Renal cortex interstitium (tissue), 15 donors: ENCODE data around the gene SCMH1. TPM values are rescaled to one million over a fixed set of nuclear protein-coding genes. Genes with fewer than 3 reads are reported as not detected.

Experiments
- DNase-seq, 11 donors: peaks; one replicate each; pipeline ENCODE4 v3.0.0-alpha.2; 2013; ENCODE audit warnings: low read depth in 9 of 11, low spot score in 4 of 11; ENCODE audit errors: extremely low read depth in 1 of 11
- long read RNA-seq, 16 experiments: transcript quantifications; one replicate each; lab custom pipeline, GENCODE V29; 2026
- polyA plus RNA-seq, 3 donors: library from polyadenylated mRNA; unstranded; fragments of 120-200 nt; gene quantifications; one replicate each; pipeline ENCODE4 v1.2.1, GENCODE V29; 2013; ENCODE audit not compliant: insufficient read length in 3 of 3

The SCMH1 gene
- 10 to 100 TPM; 34.2 to 45.3 (median 42.4) TPM for polyA plus RNA-seq
- long read RNA-seq, donor 1 = 0 reads
- long read RNA-seq, donor 2 = 0 reads
- long read RNA-seq, donor 3 = 0 reads
- long read RNA-seq, donor 4 = 0 reads
- long read RNA-seq, donor 5 = 0 reads
- long read RNA-seq, donor 6 = 0 reads
- long read RNA-seq, donor 7, partial matches to known transcripts = 12 of 12 reads
- long read RNA-seq, donor 7, other reads (novel, unspliced or antisense) = 0 of 12 reads
- long read RNA-seq, donor 8, partial matches to known transcripts = 0 of 1 reads
- long read RNA-seq, donor 8, other reads (novel, unspliced or antisense) = 0 of 1 reads
- long read RNA-seq, donor 9, partial matches to known transcripts = 0 of 1 reads
- long read RNA-seq, donor 9, other reads (novel, unspliced or antisense) = 0 of 1 reads
- long read RNA-seq, donor 10, partial matches to known transcripts = 0 of 1 reads
- long read RNA-seq, donor 10, other reads (novel, unspliced or antisense) = 0 of 1 reads
- long read RNA-seq, donor 11 = 0 reads
- long read RNA-seq, donor 12, partial matches to known transcripts = 0 of 1 reads
- long read RNA-seq, donor 12, other reads (novel, unspliced or antisense) = 0 of 1 reads
- long read RNA-seq, donor 13, partial matches to known transcripts = 5 of 6 reads
- long read RNA-seq, donor 13, other reads (novel, unspliced or antisense) = 0 of 6 reads
- long read RNA-seq, donor 14 = 0 reads
- long read RNA-seq, donor 15 = 0 reads
- long read RNA-seq, donor 16, partial matches to known transcripts = 5 of 6 reads
- long read RNA-seq, donor 16, other reads (novel, unspliced or antisense) = 0 of 6 reads

GRCh38 chr1:41241749-41242341, at the start of gene SCMH1:
Gene SCMH1, minus strand, starts transcription at chr1:41242306. Its CDS starts 56,173 bp downstream, at chr1:41186133.
- peak in 7 of 11 donors; percentile 19 to 50 (median 47) for DNase-seq

- DNase-seq = no peak
These were observed 49.1 kb upstream of the SCMH1 start for GRCh38 chr1:41291195-41291594.

- DNase-seq = no peak
These were observed 47.1 kb upstream of the SCMH1 start for GRCh38 chr1:41289196-41289595.

- no peak for DNase-seq
These were observed 44.9 kb upstream of the SCMH1 start for GRCh38 chr1:41286992-41287391.

GRCh38 chr1:41286486-41286885, 44.4 kb upstream of the SCMH1 start:
- DNase-seq = peak in 2 of 11 donors; percentile 14 to 25

- DNase-seq = no peak
These were observed 43.7 kb upstream of the SCMH1 start for GRCh38 chr1:41285818-41286217.

GRCh38 chr1:41284121-41284520, 42.0 kb upstream of the SCMH1 start:
- no peak for DNase-seq

- DNase-seq = peak in 1 of 11 donors; percentile 28
These were observed 40.7 kb upstream of the SCMH1 start for GRCh38 chr1:41282679-41283317.

GRCh38 chr1:41281334-41281733, 39.2 kb upstream of the SCMH1 start:
- no peak for DNase-seq

GRCh38 chr1:41280202-41281032, 38.3 kb upstream of the SCMH1 start:
- DNase-seq = no peak

GRCh38 chr1:41278076-41278475, 36.0 kb upstream of the SCMH1 start:
- no peak for DNase-seq

- peak in 5 of 11 donors; percentile 26 to 41 (median 34) for DNase-seq
These were observed 35.4 kb upstream of the SCMH1 start for GRCh38 chr1:41277371-41277975.

- no peak for DNase-seq
These were observed 33.7 kb upstream of the SCMH1 start for GRCh38 chr1:41275831-41276230.

GRCh38 chr1:41274752-41275545, 32.8 kb upstream of the SCMH1 start:
- no peak for DNase-seq

GRCh38 chr1:41272601-41273000, 30.5 kb upstream of the SCMH1 start:
- no peak for DNase-seq

GRCh38 chr1:41268154-41268770, 26.2 kb upstream of the SCMH1 start:
- DNase-seq = peak; percentile 42 to 71 (median 59)
